ENCODE data around the gene E2F3.

DNA sequence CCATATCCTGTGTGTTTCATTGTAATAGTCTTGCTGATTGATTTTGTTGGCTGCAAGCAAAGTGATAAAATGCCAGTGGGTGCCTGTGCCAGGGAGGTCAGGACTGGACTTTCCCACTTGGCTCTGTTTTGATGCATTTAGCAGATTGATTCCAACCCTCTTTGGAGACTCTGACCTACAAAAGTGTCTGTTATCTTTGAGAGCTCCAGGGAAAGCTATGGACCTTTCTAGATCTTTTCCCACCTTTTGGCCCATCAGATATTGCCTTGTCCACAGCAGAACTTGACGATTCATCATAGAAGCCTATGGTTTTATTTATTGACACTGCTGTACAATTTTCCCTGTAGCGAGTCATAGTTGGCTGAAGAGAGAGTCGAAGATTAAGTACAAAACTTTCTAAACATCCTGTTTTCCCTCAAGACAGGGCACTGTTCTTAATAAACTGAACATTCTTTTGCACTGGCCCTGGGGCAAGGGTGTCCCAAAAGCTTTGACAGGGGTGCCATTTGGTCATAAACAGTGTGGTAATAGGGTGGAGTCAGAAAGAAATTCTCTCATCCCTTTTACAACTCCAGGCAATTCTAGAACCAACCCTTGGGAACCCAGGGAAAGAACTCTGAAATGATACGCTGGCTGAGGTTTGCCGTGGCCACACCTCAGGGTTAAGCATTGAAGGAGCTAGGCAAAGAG is 53.7 kb downstream of the E2F3 start:
- TF ChIP-seq TAF1 (IDR thresholded peaks at IDR 0.05; ENCODE audit: borderline replicate concordance, low read depth, low read length) (no peak), KDM1A (IDR thresholded peaks at IDR 0.05; ENCODE audit: borderline replicate concordance) (no peak), POLR2A (IDR thresholded peaks at IDR 0.05; ENCODE audit: low read depth, low read length) (no peak), EP300 (IDR thresholded peaks at IDR 0.05; ENCODE audit: borderline replicate concordance in 1 of 2, control insufficient read depth in 1 of 2, low read depth in 2 of 2, low read length in 2 of 2) (no peak), POLR2AphosphoS5 (IDR thresholded peaks at IDR 0.05; ENCODE audit: low read length) (no peak), YY1 (IDR thresholded peaks at IDR 0.05; ENCODE audit: low read depth, low read length) (no peak), SMC3 (IDR thresholded peaks at IDR 0.05; ENCODE audit: borderline replicate concordance, low read length) (no peak), MEF2B (IDR thresholded peaks at IDR 0.05; ENCODE audit: partially characterized antibody, poor library complexity, severe bottlenecking) (no peak), POU2F2 (IDR thresholded peaks at IDR 0.05; ENCODE audit: borderline replicate concordance, low read depth, low read length) (no peak), CEBPB (IDR thresholded peaks at IDR 0.05; ENCODE audit: borderline replicate concordance in 1 of 2, low read depth in 2 of 2, low read length in 2 of 2) (no peak), NBN (IDR thresholded peaks at IDR 0.05) (no peak)
- TF ChIP-seq, protein P1, sequence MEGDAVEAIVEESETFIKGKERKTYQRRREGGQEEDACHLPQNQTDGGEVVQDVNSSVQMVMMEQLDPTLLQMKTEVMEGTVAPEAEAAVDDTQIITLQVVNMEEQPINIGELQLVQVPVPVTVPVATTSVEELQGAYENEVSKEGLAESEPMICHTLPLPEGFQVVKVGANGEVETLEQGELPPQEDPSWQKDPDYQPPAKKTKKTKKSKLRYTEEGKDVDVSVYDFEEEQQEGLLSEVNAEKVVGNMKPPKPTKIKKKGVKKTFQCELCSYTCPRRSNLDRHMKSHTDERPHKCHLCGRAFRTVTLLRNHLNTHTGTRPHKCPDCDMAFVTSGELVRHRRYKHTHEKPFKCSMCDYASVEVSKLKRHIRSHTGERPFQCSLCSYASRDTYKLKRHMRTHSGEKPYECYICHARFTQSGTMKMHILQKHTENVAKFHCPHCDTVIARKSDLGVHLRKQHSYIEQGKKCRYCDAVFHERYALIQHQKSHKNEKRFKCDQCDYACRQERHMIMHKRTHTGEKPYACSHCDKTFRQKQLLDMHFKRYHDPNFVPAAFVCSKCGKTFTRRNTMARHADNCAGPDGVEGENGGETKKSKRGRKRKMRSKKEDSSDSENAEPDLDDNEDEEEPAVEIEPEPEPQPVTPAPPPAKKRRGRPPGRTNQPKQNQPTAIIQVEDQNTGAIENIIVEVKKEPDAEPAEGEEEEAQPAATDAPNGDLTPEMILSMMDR (IDR thresholded peaks at IDR 0.05 in 2 of 3, conservative IDR thresholded peaks at IDR 0.05 in 1 of 3; ENCODE audit: control insufficient read depth in 2 of 3, extremely low read depth in 1 of 3, insufficient read depth in 1 of 3, low read depth in 3 of 3, low read length in 3 of 3), result no peak
- TF ChIP-seq, protein P2, sequence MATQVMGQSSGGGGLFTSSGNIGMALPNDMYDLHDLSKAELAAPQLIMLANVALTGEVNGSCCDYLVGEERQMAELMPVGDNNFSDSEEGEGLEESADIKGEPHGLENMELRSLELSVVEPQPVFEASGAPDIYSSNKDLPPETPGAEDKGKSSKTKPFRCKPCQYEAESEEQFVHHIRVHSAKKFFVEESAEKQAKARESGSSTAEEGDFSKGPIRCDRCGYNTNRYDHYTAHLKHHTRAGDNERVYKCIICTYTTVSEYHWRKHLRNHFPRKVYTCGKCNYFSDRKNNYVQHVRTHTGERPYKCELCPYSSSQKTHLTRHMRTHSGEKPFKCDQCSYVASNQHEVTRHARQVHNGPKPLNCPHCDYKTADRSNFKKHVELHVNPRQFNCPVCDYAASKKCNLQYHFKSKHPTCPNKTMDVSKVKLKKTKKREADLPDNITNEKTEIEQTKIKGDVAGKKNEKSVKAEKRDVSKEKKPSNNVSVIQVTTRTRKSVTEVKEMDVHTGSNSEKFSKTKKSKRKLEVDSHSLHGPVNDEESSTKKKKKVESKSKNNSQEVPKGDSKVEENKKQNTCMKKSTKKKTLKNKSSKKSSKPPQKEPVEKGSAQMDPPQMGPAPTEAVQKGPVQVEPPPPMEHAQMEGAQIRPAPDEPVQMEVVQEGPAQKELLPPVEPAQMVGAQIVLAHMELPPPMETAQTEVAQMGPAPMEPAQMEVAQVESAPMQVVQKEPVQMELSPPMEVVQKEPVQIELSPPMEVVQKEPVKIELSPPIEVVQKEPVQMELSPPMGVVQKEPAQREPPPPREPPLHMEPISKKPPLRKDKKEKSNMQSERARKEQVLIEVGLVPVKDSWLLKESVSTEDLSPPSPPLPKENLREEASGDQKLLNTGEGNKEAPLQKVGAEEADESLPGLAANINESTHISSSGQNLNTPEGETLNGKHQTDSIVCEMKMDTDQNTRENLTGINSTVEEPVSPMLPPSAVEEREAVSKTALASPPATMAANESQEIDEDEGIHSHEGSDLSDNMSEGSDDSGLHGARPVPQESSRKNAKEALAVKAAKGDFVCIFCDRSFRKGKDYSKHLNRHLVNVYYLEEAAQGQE (IDR thresholded peaks at IDR 0.05; ENCODE audit: low read depth, low read length), result no peak
